NT2/D1 (cell line): Measurements from ENCODE around the gene GGA2.

Experiments used
- DNase-seq: peaks from one replicate; pipeline ENCODE4 v3.0.0-alpha.2; 2011; ENCODE audit warnings: low read depth, low spot score
- H3K27me3 ChIP-seq: 2 replicates; pipeline ENCODE4 v1.6.0; 2011; ENCODE audit warnings: mild to moderate bottlenecking; ENCODE audit not compliant: insufficient read length, insufficient read depth
- H3K36me3 ChIP-seq: 2 replicates; pipeline ENCODE4 v1.6.1; 2011; ENCODE audit warnings: mild to moderate bottlenecking, low read length, mixed read lengths; ENCODE audit not compliant: insufficient read depth, insufficient read length
- H3K4me1 ChIP-seq: 2 replicates; pipeline ENCODE4 v1.5.1; 2011; ENCODE audit not compliant: insufficient read depth, insufficient read length
- H3K4me3 ChIP-seq: 2 replicates; pipeline ENCODE4 v1.5.1; 2011; ENCODE audit warnings: low read depth; ENCODE audit not compliant: insufficient read length
- H3K9ac ChIP-seq: 2 replicates; pipeline ENCODE4 v1.6.0; 2011; ENCODE audit warnings: low read depth; ENCODE audit not compliant: insufficient read length
- H3K9me3 ChIP-seq: 2 replicates; pipeline ENCODE4 v1.5.1; 2011; ENCODE audit warnings: mild to moderate bottlenecking, low read length; ENCODE audit not compliant: insufficient read depth
- SUZ12 ChIP-seq: IDR thresholded peaks from 2 replicates; pipeline ENCODE4 v1.6.1; 2011; ENCODE audit not compliant: insufficient read length, insufficient read depth; ENCODE audit errors: extremely low read depth
- YY1 ChIP-seq: IDR thresholded peaks from 2 replicates; pipeline ENCODE4 v1.6.1; 2011; ENCODE audit not compliant: insufficient read length, insufficient read depth
- ZNF274 ChIP-seq: IDR thresholded peaks from 2 replicates; pipeline ENCODE4 v1.6.1; 2011; ENCODE audit warnings: mild to moderate bottlenecking, low read depth, low read length

The GGA2 gene

DNA sequence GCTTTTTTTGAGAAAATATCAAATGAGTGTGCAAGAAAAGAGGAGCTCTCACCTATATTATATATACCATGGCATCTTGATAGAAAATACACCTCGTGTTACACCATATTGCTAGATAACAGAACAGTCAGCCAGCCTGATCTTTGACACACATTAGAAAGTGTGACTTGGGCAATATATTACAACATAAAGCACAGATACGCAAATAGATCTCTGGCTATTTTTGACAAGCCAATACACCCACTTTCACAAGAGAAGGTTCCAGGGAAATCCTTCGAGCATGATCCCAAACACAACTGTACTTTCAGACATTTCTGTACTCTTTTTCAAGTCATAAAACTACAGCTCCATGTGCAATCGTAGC lies 9.4 kb downstream of the GGA2 start:
- peaks cover 42% of the 10 kb centered on the region for H3K36me3 ChIP-seq
- TF ChIP-seq SUZ12 (no peak), YY1 (no peak), ZNF274 (no peak)
- H3K4me1 ChIP-seq = peaks cover 20% of the 10 kb centered on the region
- H3K4me3 ChIP-seq = no peak overlapping the region
- no peak for DNase-seq
- H3K9ac ChIP-seq = no peak overlapping the region
- H3K27me3 ChIP-seq = no peaks in the 10 kb centered on the region
- no peaks in the 10 kb centered on the region for H3K9me3 ChIP-seq

DNA sequence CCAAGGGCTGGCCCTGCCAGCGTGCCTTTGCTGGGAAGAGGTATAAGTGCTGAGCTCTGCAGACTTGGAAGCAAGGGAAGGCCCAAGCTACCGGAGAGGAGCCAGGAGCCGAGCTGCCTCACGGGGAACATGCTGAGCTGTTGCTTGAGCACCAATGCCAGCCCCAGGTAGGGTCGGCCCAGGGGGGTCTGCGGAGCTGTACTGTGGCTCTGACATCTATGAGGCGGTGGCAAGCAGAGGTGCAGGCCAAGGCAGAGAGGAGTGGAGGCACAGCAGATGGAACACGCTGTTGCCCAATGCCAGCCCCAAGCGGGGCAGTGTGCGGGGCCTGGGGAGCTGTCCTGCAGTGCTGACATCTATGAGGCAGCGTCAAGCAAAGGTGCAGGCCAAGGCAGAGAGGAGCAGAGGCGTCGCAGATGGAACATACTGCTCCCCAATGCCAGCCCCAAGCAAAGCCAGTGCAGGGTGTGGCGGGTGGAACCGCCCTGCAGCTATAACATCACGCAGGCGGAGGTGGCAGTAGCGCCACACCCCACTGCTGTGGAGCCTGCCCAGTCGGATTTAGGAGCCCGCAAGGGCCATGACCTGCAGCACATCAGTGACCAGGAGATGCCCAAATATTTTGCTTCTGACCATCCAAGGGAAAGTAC lies 10.0 kb downstream of the GGA2 start:
- TF ChIP-seq SUZ12 (no peak), ZNF274 (no peak), YY1 (no peak)
- Histone ChIP-seq H3K36me3 (peaks cover 47% of the 10 kb centered on the region), H3K9ac (no peak overlapping the region), H3K4me3 (no peak overlapping the region), H3K4me1 (peaks cover 20% of the 10 kb centered on the region), H3K27me3 (no peaks in the 10 kb centered on the region), H3K9me3 (no peaks in the 10 kb centered on the region)
- DNase-seq = no peak

- H3K4me3 ChIP-seq = no peak overlapping the region
- H3K9me3 ChIP-seq = no peaks in the 10 kb centered on the region
- peaks cover 49% of the 10 kb centered on the region for H3K36me3 ChIP-seq
- DNase-seq = no peak
- H3K9ac ChIP-seq = no peak overlapping the region
- H3K4me1 ChIP-seq = peaks cover 17% of the 10 kb centered on the region
- H3K27me3 ChIP-seq = no peaks in the 10 kb centered on the region
- no peak for TF ChIP-seq SUZ12
- no peak for TF ChIP-seq YY1
- TF ChIP-seq ZNF274 = no peak
Observed at GRCh38 chr16:23499801-23500200, 10.5 kb downstream of the GGA2 start.

DNA sequence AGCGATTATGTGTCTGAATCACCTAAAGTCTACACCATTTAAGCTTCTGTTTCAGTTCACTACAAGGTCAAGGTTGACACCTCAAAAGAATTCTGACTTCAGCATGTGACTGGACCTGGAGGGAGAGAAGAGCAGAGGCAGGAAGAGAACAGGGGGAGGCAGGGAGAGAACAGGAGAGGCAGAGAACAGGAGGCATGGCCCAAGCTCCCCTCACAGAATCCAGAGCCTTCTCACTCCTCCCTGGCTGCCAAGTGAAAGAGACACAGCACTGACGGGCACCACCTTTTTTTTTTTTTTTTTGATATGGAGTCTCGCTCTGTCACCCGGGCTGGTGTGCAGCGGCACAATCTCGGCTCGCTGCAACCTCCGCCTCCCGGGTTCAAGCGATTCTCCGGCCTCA lies 11.4 kb downstream of the GGA2 start:
- H3K4me3 ChIP-seq = no peak overlapping the region
- H3K36me3 ChIP-seq = peaks cover 54% of the 10 kb centered on the region
- H3K4me1 ChIP-seq = peaks cover 11% of the 10 kb centered on the region
- TF ChIP-seq SUZ12 (no peak), YY1 (no peak), ZNF274 (no peak)
- no peak overlapping the region for H3K9ac ChIP-seq
- DNase-seq = no peak
- H3K27me3 ChIP-seq = no peaks in the 10 kb centered on the region
- H3K9me3 ChIP-seq = no peaks in the 10 kb centered on the region

DNA sequence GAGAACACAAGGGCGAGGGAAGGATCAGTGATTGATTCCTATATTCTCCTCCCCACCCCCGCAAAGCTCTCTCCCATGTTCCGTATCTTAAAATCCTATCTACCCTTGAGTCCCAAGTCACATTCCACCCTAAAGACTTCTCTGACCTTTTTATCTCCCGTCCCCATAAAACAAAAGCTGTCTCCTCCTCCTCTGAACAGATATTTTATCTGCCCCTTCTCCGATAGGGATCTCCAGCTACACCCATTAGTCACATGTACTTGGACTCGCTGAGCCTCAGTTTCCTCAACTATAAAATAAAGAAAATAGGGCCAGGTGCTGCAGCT lies 12.8 kb downstream of the GGA2 start:
- H3K36me3 ChIP-seq = peaks cover 61% of the 10 kb centered on the region
- no peak for DNase-seq
- H3K9ac ChIP-seq = no peak overlapping the region
- H3K4me1 ChIP-seq = peaks cover 11% of the 10 kb centered on the region
- no peaks in the 10 kb centered on the region for H3K27me3 ChIP-seq
- no peaks in the 10 kb centered on the region for H3K9me3 ChIP-seq
- H3K4me3 ChIP-seq = no peak overlapping the region
- TF ChIP-seq YY1 (no peak), SUZ12 (no peak), ZNF274 (no peak)

DNA sequence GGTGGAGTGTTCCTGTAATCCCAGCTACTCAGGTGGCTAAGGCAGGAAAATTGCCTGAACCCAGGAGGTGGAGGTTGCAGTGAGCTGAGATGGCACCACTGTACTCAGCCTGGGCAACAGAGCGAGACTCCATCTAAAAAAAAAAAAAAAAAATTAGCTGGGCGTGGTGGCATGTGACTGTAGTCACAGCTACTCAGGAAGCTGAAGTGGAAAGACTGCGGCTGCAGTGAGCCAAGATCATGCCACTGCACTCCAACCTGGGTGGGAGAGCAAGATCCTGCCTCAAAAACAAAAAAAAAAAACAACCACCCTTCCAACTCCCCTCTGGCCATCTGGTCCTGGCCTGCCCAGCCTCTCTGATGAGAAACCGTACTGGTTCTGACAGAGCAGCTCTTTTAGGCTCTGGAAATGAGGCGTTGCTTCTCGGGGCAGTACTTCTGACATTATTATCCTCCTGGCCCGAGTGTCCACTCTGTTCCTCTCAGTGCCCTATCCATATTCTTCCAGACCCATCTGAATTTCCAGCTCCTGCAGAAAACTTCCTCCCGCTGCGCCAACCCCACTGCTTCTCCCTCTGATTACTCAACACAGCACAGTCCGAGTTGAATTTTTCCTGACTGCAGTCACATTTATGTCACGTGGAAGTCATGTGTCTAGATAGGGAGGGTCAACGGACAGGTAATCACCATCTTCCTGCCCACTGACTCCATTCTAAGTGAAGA lies 13.3 kb downstream of the GGA2 start:
- Histone ChIP-seq H3K4me1 (peaks cover 11% of the 10 kb centered on the region), H3K36me3 (peaks cover 61% of the 10 kb centered on the region)
- TF ChIP-seq SUZ12 (no peak), ZNF274 (no peak), YY1 (no peak)

DNA sequence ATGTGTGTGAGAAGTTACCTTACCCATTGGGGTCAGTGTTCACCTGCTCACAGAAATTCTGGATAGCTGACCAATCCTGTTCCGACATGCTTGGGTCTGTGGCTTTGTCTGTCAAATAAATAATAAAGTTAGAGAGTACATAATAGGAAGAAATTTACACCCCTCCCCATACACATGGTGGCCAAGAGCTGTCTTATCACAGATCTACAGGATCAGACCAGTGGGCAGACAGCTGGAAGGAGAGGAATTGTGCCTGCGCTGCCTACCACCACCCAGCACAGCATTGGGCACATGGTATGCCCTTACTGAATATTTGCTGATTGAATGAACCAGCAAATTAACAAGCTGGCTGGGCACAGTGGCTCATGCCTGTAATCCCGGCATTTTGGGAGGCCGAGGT lies 14.6 kb downstream of the GGA2 start:
- Histone ChIP-seq H3K4me3 (no peak overlapping the region), H3K4me1 (peaks cover 11% of the 10 kb centered on the region), H3K9ac (no peak overlapping the region), H3K36me3 (peaks cover 63% of the 10 kb centered on the region), H3K9me3 (no peaks in the 10 kb centered on the region), H3K27me3 (no peaks in the 10 kb centered on the region)
- no peak for DNase-seq
- TF ChIP-seq YY1 (no peak), ZNF274 (no peak), SUZ12 (no peak)

More for the DNA sequence above, 13.3 kb downstream of the GGA2 start:
- Histone ChIP-seq H3K4me3 (no peak overlapping the region), H3K9me3 (no peaks in the 10 kb centered on the region), H3K9ac (no peak overlapping the region), H3K27me3 (no peaks in the 10 kb centered on the region)
- no peak for DNase-seq
